Adrenal gland (tissue), 5 donors: ENCODE measurements around the gene CDKN1A.

Experiments
- CTCF ChIP-seq, 6 experiments: fragments of 450-650 bp in 4 of 6; fragments of 200-600 bp in 2 of 6; sonication (generic) in 1 of 6; IDR thresholded peaks; 1 replicate in 5 of 6; 2 replicates in 1 of 6; pipeline versions ENCODE4 v1.5.1 to v1.8.0; 2016 to 2021; ENCODE audit warnings: antibody characterized with exemption in 6 of 6, mild to moderate bottlenecking in 2 of 6, moderate library complexity in 1 of 6
- POLR2A ChIP-seq, 2 donors: fragments of 450-650 bp; IDR thresholded peaks; one replicate each; pipeline ENCODE4 v1.6.1; 2017; ENCODE audit warnings: antibody characterized with exemption in 2 of 2, mild to moderate bottlenecking in 2 of 2, moderate library complexity in 1 of 2
- donor health status: DM: no; HTN: no; CAD: no.

DNA sequence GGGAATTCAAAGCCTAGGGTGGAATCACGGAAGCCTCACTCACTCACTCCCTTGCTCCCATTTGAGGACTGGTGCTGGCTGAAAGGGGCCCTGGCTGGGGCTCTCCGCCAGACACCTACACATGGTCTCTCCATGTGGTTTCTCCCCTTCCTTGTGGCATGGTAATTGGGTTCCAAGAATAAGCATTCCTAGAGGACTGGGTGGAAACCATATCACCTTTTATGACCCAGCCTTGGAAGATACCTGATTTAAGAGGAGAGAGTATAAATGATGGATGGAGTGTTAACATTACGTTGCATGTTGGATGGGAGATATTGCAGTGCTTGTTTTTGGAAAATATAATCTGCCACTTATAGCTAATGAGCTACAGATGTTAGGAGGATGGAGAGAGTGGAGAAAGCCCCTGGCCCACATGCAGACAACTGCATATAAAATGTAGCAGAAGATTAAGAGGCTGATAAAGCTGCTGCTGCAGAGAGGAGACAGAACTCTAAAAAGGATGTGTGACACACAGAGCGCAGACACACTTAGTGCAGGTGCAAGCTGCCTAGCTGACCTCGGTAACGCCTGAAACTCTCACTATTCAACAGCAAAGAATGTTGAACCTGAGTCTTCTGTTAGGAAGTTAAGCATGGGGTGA lies 23.3 kb upstream of the CDKN1A start:
- TF ChIP-seq CTCF (IDR thresholded peaks at IDR 0.05) (no peak), POLR2A (IDR thresholded peaks at IDR 0.05) (no peak)
